Type B pancreatic cell (in vitro differentiated cells): Measurements from ENCODE around the gene PLB1. TPM values are rescaled to one million over a fixed set of nuclear protein-coding genes. Genes with fewer than 3 reads are reported as not detected.

ENCODE experiments used
- DNase-seq: peaks from one replicate; pipeline ENCODE4 v3.0.0; 2021; ENCODE audit warnings: mixed read lengths; ENCODE audit not compliant: unreplicated experiment; ENCODE audit errors: extremely low spot score
- H3K27ac Mint-ChIP-seq: 2 replicates; pipeline ENCODE4 v1.8.0; 2021; ENCODE audit warnings: mild to moderate bottlenecking, mixed read lengths
- H3K27me3 Mint-ChIP-seq: 2 replicates; pipeline ENCODE4 v1.8.0; 2021; ENCODE audit warnings: mixed read lengths
- H3K36me3 Mint-ChIP-seq: 2 replicates; pipeline ENCODE4 v1.8.0; 2021; ENCODE audit warnings: mixed read lengths
- H3K4me1 Mint-ChIP-seq: one replicate; pipeline ENCODE4 v1.8.0; 2021; ENCODE audit warnings: mixed read lengths; ENCODE audit not compliant: unreplicated experiment
- H3K4me3 Mint-ChIP-seq: 2 replicates; pipeline ENCODE4 v1.8.0; 2021; ENCODE audit warnings: mild to moderate bottlenecking, mixed read lengths
- H3K9me3 Mint-ChIP-seq: 2 replicates; pipeline ENCODE4 v1.8.0; 2021; ENCODE audit warnings: mixed read lengths
- total RNA-seq: library from RNA; stranded (reverse); gene quantifications from 2 replicates; pipeline ENCODE4 v1.2.1, GENCODE V29; 2021; ENCODE audit warnings: low replicate concordance
- TF ChIP-seq, protein P1 (sequence below): fragments of 200-600 bp; sonication (generic); conservative IDR thresholded peaks from 2 replicates; pipeline ENCODE4 v1.5.0; 2021; ENCODE audit warnings: antibody characterized with exemption, mild to moderate bottlenecking

The PLB1 gene
- total RNA-seq, 1 donor from 2014 or later, result 1.9 TPM

DNA sequence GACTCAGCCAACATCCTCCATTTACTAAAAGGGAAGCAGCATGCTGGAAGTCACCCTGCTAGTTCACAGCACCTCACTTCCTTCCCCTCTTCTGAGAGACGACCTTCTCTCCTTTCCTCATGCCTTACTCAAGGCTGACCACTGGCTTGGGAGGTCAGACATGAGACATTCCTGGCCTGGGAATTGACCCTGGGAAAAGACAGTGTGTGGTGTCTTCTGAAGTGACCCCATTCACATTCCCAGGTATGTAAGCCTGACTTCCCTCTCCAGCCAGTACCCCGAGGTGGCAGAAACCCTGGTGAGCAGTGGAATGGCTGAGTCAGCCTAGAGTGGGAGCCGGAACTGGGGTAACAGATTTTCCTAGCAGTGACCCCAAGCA, 92.4 kb downstream of the PLB1 start:
- no peak overlapping the region for H3K4me3 Mint-ChIP-seq

DNA sequence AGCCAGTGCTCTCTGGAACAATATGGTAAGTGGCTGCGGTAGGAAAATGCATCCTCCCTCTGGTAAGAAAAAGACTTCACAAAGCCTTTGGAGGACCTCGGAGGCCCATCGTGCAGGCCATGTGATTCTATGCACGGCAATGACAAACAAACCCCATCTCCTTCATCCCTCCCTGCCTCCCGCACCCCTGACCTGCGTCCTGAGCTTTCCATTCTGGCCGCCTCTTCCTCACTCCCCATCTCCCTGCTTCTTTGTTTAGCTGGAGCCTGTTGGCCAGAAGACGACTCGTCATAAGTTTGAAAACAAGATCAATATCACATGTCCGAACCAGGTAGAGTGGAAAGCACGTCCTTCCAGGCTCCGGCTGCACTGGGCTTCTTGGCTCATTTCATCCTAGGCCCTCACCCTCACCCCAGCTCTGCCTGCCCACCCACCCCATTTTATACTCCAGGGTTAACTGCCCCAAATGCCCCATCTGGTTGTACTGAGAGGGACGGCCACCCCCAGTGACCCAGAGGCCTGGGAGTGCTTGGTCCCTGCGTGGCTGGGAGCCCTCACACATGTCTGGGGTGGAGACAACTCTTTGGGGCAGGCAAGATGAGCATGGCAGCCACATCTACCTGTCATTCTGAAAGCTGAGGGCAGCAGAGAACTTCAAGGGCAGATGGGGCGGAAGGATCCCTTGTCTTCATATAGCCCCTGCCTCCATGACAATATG, 94.0 kb downstream of the PLB1 start:
- no peak for DNase-seq
- Mint-ChIP-seq H3K4me1 (peaks cover 23% of the 10 kb centered on the region), H3K4me3 (no peak overlapping the region), H3K27me3 (no peaks in the 10 kb centered on the region), H3K9me3 (no peaks in the 10 kb centered on the region), H3K27ac (no peak overlapping the region), H3K36me3 (no peaks in the 10 kb centered on the region)
- TF ChIP-seq, protein P1, sequence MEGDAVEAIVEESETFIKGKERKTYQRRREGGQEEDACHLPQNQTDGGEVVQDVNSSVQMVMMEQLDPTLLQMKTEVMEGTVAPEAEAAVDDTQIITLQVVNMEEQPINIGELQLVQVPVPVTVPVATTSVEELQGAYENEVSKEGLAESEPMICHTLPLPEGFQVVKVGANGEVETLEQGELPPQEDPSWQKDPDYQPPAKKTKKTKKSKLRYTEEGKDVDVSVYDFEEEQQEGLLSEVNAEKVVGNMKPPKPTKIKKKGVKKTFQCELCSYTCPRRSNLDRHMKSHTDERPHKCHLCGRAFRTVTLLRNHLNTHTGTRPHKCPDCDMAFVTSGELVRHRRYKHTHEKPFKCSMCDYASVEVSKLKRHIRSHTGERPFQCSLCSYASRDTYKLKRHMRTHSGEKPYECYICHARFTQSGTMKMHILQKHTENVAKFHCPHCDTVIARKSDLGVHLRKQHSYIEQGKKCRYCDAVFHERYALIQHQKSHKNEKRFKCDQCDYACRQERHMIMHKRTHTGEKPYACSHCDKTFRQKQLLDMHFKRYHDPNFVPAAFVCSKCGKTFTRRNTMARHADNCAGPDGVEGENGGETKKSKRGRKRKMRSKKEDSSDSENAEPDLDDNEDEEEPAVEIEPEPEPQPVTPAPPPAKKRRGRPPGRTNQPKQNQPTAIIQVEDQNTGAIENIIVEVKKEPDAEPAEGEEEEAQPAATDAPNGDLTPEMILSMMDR, result no peak

More for the DNA sequence above, 92.4 kb downstream of the PLB1 start:
- Mint-ChIP-seq H3K27me3 (no peaks in the 10 kb centered on the region), H3K27ac (no peak overlapping the region), H3K9me3 (no peaks in the 10 kb centered on the region), H3K4me1 (peaks cover 10% of the 10 kb centered on the region), H3K36me3 (no peaks in the 10 kb centered on the region)
- DNase-seq, result no peak
- TF ChIP-seq, protein P1, result no peak

DNA sequence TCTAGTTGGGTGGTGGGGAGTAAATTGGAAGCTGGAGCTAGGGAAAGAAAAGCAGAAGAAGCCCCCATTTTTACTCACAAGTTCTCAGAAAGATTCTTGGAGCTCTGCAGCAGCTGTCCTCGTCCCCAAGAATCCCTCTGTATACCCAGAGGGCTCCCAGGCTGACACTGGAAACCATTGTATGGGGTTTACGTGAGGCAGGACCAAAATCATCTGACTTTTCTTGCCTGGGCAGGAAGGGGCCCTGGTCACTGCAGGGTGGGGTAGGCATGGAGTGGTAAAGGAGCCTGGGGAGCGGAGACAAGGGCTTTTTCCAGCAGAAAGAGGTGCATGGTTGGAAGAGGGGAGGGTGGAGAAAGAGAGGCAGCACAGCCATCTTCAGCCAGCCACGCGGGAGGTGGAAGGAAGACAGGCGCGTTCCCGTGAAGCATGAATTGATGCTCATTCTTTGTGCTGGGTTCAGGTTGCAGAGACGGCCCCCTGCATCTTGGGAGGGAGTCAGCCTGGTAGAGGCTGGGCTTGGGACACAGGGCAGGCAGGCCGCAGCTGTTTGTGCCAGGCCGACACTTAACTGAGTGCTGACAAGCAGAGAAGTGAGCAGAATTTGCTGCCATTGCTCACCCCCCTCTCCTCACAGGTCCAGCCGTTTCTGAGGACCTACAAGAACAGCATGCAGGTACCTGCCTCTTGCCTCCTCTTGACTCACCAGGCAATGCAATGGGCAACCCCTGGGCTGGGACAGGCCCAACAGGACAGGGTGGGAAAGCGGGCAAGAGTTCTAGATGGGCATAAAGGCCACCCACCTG, 94.8 kb downstream of the PLB1 start:
- H3K4me3 Mint-ChIP-seq, result no peak overlapping the region
- H3K4me1 Mint-ChIP-seq, result peaks cover 23% of the 10 kb centered on the region
- no peaks in the 10 kb centered on the region for H3K9me3 Mint-ChIP-seq
- H3K27ac Mint-ChIP-seq, result peak overlapping the region; percentile 10
- H3K36me3 Mint-ChIP-seq, result no peaks in the 10 kb centered on the region
- H3K27me3 Mint-ChIP-seq, result no peaks in the 10 kb centered on the region
- no peak for DNase-seq
- TF ChIP-seq, protein P1, result no peak

- no peak for DNase-seq
- Mint-ChIP-seq H3K4me1 (peaks cover 23% of the 10 kb centered on the region), H3K27me3 (no peaks in the 10 kb centered on the region), H3K36me3 (no peaks in the 10 kb centered on the region), H3K9me3 (no peaks in the 10 kb centered on the region), H3K27ac (no peak overlapping the region), H3K4me3 (no peak overlapping the region)
- TF ChIP-seq, protein P1, result no peak
Observed at GRCh38 chr2:28591711-28592335, 96.0 kb downstream of the PLB1 start.

DNA sequence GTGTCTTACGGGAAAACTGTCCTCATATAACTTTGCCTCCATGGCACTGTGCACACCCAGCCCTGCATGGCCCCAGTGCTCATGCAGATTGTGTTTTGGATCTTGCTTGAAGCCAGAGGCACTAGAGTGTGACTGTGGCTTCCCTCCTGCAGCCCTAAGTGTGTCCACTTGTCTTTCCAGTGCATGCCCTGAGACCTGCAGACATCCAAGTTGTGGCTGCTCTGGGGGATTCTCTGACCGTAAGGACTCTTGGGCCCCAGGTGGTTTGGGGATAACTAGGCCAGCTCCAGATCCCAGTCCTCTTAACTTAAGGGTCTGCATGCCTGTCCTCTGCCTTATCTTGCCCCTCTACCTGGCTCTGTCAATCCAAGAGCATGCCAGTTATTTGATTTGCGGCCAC, 96.6 kb downstream of the PLB1 start:
- no peaks in the 10 kb centered on the region for H3K27me3 Mint-ChIP-seq
- peaks cover 23% of the 10 kb centered on the region for H3K4me1 Mint-ChIP-seq
- H3K36me3 Mint-ChIP-seq, result no peaks in the 10 kb centered on the region
- no peak overlapping the region for H3K4me3 Mint-ChIP-seq
- TF ChIP-seq, protein P1, result no peak
- DNase-seq, result no peak
- H3K27ac Mint-ChIP-seq, result no peak overlapping the region
- no peaks in the 10 kb centered on the region for H3K9me3 Mint-ChIP-seq
